HG02970 (cell line): ENCODE data around the gene ZDHHC7.

Source experiments
- ATAC-seq: cut with Tn5 transposase; IDR thresholded peaks from one replicate; pipeline ENCODE4 v1.9.1; 2021; ENCODE audit warnings: mild to moderate bottlenecking, moderate library complexity, moderate number of reproducible peaks; ENCODE audit not compliant: unreplicated experiment, low FRiP score

The ZDHHC7 gene

GRCh38 chr16:84970447-84971127 lies 40.7 kb downstream of the ZDHHC7 start:
- peak; percentile 74 for ATAC-seq

- ATAC-seq, result no peak
Measured at GRCh38 chr16:84967828-84968227, 43.5 kb downstream of the ZDHHC7 start.

- ATAC-seq, result no peak
Measured at GRCh38 chr16:84965428-84966415, 45.6 kb downstream of the ZDHHC7 start.

GRCh38 chr16:84964386-84965128 lies 46.8 kb downstream of the ZDHHC7 start:
- ATAC-seq, result no peak

- ATAC-seq, result no peak
Measured at GRCh38 chr16:84963066-84963465, 48.3 kb downstream of the ZDHHC7 start.

GRCh38 chr16:84960942-84961341 lies 50.4 kb downstream of the ZDHHC7 start:
- ATAC-seq, result no peak

GRCh38 chr16:84959784-84960417 lies 51.4 kb downstream of the ZDHHC7 start:
- no peak for ATAC-seq

- no peak for ATAC-seq
Measured at GRCh38 chr16:84959045-84959576, 52.2 kb downstream of the ZDHHC7 start.

GRCh38 chr16:84957792-84958191 lies 53.5 kb downstream of the ZDHHC7 start:
- ATAC-seq, result no peak

GRCh38 chr16:84957192-84957591 lies 54.1 kb downstream of the ZDHHC7 start:
- ATAC-seq, result no peak

- no peak for ATAC-seq
Measured at GRCh38 chr16:84955427-84955826, 55.9 kb downstream of the ZDHHC7 start.

- ATAC-seq, result no peak
Measured at GRCh38 chr16:84953190-84953746, 58.1 kb downstream of the ZDHHC7 start.

GRCh38 chr16:84952335-84953189 lies 58.8 kb downstream of the ZDHHC7 start:
- ATAC-seq, result no peak

GRCh38 chr16:84950906-84951305 lies 60.4 kb downstream of the ZDHHC7 start:
- no peak for ATAC-seq

GRCh38 chr16:84949772-84950436 lies 61.4 kb downstream of the ZDHHC7 start:
- no peak for ATAC-seq

GRCh38 chr16:84948851-84949610 lies 62.3 kb downstream of the ZDHHC7 start:
- no peak for ATAC-seq

GRCh38 chr16:84947996-84948850 lies 63.1 kb downstream of the ZDHHC7 start:
- no peak for ATAC-seq
